WTC11 (cell line): ENCODE measurements around the gene DDX5. TPM values are rescaled to one million over a fixed set of nuclear protein-coding genes. Genes with fewer than 3 reads are reported as not detected.

Experiments used
- ARID4B ChIP-seq: sonication (generic); formaldehyde crosslinking; IDR thresholded peaks from 2 replicates; pipeline ENCODE4 v1.8.0; 2023; ENCODE audit warnings: missing genetic modification reagents, mild to moderate bottlenecking, borderline replicate concordance
- CTCF ChIP-seq: fragments of 200-600 bp; IDR thresholded peaks from 2 replicates; pipeline ENCODE4 v1.8.0; 2022; ENCODE audit warnings: antibody characterized with exemption
- E2F4 ChIP-seq: sonication (generic); formaldehyde crosslinking; IDR thresholded peaks from 2 replicates; pipeline ENCODE4 v1.8.1; 2022; ENCODE audit warnings: low read depth, mild to moderate bottlenecking, moderate library complexity, missing genetic modification reagents, borderline replicate concordance
- ETV6 ChIP-seq: sonication (generic); formaldehyde crosslinking; IDR thresholded peaks from 2 replicates; pipeline ENCODE4 v1.8.1; 2022; ENCODE audit warnings: mild to moderate bottlenecking, missing genetic modification reagents
- FOXP1 ChIP-seq: sonication (generic); formaldehyde crosslinking; IDR thresholded peaks from 2 replicates; pipeline ENCODE4 v1.8.0; 2022; ENCODE audit warnings: missing genetic modification reagents, mild to moderate bottlenecking, moderate library complexity, borderline replicate concordance
- HMGXB4 ChIP-seq: sonication (generic); formaldehyde crosslinking; IDR thresholded peaks from 2 replicates; pipeline ENCODE4 v1.8.1; 2023; ENCODE audit warnings: mild to moderate bottlenecking, moderate library complexity, missing genetic modification reagents
- IRF2 ChIP-seq: sonication (generic); formaldehyde crosslinking; IDR thresholded peaks from 2 replicates; pipeline ENCODE4 v1.8.0; 2022; ENCODE audit warnings: low read depth, missing genetic modification reagents, borderline replicate concordance
- JUN ChIP-seq: sonication (generic); formaldehyde crosslinking; IDR thresholded peaks from 2 replicates; pipeline ENCODE4 v1.8.0; 2023; ENCODE audit warnings: mild to moderate bottlenecking, missing genetic modification reagents
- MAX ChIP-seq: sonication (generic); formaldehyde crosslinking; IDR thresholded peaks from 2 replicates; pipeline ENCODE4 v1.8.0; 2022; ENCODE audit warnings: mild to moderate bottlenecking, missing genetic modification reagents
- NFYB ChIP-seq: sonication (generic); formaldehyde crosslinking; conservative IDR thresholded peaks from 2 replicates; pipeline ENCODE4 v1.8.0; 2022; ENCODE audit warnings: low read depth, missing genetic modification reagents
- SOX15 ChIP-seq: fragments of 250-450 bp; sonication (Bioruptor Pico); IDR thresholded peaks from 2 replicates; pipeline ENCODE4 v1.9.0; 2021; ENCODE audit warnings: mild to moderate bottlenecking
- TCF7 ChIP-seq: sonication (generic); formaldehyde crosslinking; IDR thresholded peaks from 2 replicates; pipeline ENCODE4 v1.8.0; 2022; ENCODE audit warnings: mild to moderate bottlenecking, low read depth, missing genetic modification reagents, moderate library complexity
- ZNF121 ChIP-seq: sonication (generic); formaldehyde crosslinking; IDR thresholded peaks from 2 replicates; pipeline ENCODE4 v1.8.0; 2023; ENCODE audit warnings: missing genetic modification reagents
- ZNF219 ChIP-seq: sonication (generic); formaldehyde crosslinking; IDR thresholded peaks from 2 replicates; pipeline ENCODE4 v1.8.0; 2023; ENCODE audit warnings: missing genetic modification reagents, mild to moderate bottlenecking, borderline replicate concordance
- ZNF232 ChIP-seq: sonication (generic); formaldehyde crosslinking; IDR thresholded peaks from 2 replicates; pipeline ENCODE4 v1.8.0; 2022; ENCODE audit warnings: mild to moderate bottlenecking, missing genetic modification reagents
- ZNF423 ChIP-seq: fragments of 250-450 bp; sonication (Bioruptor Pico); IDR thresholded peaks from 2 replicates; pipeline ENCODE4 v2.1.2; 2022; ENCODE audit warnings: mild to moderate bottlenecking, moderate library complexity
- total RNA-seq: library from RNA; stranded (reverse); gene quantifications from 3 replicates; pipeline ENCODE4 v1.2.3, GENCODE V29; 2021
- TF ChIP-seq, protein P1 (sequence below): fragments of 250-450 bp; sonication (Bioruptor Pico); IDR thresholded peaks from 2 replicates; pipeline ENCODE4 v1.9.0; 2021; ENCODE audit warnings: mild to moderate bottlenecking, borderline replicate concordance
- TF ChIP-seq, protein P2 (sequence below): sonication (generic); formaldehyde crosslinking; IDR thresholded peaks from 2 replicates; pipeline ENCODE4 v1.8.0; 2023; ENCODE audit warnings: missing genetic modification reagents
- TF ChIP-seq, protein P3 (sequence below): sonication (generic); formaldehyde crosslinking; IDR thresholded peaks from 2 replicates; pipeline ENCODE4 v1.8.0; 2022; ENCODE audit warnings: mild to moderate bottlenecking, missing genetic modification reagents

The DDX5 gene
- total RNA-seq, 1 experiment from 2014 or later = 612 TPM

GRCh38 chr17:64506576-64507412, 705 bp upstream of the DDX5 start, which contains the start of gene CEP95 (continued):
- TF ChIP-seq, protein P1, sequence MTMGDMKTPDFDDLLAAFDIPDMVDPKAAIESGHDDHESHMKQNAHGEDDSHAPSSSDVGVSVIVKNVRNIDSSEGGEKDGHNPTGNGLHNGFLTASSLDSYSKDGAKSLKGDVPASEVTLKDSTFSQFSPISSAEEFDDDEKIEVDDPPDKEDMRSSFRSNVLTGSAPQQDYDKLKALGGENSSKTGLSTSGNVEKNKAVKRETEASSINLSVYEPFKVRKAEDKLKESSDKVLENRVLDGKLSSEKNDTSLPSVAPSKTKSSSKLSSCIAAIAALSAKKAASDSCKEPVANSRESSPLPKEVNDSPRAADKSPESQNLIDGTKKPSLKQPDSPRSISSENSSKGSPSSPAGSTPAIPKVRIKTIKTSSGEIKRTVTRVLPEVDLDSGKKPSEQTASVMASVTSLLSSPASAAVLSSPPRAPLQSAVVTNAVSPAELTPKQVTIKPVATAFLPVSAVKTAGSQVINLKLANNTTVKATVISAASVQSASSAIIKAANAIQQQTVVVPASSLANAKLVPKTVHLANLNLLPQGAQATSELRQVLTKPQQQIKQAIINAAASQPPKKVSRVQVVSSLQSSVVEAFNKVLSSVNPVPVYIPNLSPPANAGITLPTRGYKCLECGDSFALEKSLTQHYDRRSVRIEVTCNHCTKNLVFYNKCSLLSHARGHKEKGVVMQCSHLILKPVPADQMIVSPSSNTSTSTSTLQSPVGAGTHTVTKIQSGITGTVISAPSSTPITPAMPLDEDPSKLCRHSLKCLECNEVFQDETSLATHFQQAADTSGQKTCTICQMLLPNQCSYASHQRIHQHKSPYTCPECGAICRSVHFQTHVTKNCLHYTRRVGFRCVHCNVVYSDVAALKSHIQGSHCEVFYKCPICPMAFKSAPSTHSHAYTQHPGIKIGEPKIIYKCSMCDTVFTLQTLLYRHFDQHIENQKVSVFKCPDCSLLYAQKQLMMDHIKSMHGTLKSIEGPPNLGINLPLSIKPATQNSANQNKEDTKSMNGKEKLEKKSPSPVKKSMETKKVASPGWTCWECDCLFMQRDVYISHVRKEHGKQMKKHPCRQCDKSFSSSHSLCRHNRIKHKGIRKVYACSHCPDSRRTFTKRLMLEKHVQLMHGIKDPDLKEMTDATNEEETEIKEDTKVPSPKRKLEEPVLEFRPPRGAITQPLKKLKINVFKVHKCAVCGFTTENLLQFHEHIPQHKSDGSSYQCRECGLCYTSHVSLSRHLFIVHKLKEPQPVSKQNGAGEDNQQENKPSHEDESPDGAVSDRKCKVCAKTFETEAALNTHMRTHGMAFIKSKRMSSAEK = no peak
- TF ChIP-seq MAX (CRISPR knock-in tag) (peak; percentile 64), FOXP1 (CRISPR knock-in tag) (peak; percentile 87), SOX15 (CRISPR knock-in tag) (no peak), TCF7 (CRISPR knock-in tag) (peak; percentile 26; the same call in 1 of the 2 replicates), NFYB (CRISPR knock-in tag) (peak; percentile 52; the same call in 1 of the 2 replicates), CTCF (no peak), HMGXB4 (CRISPR knock-in tag) (peak; percentile 54; the same call in 1 of the 2 replicates), E2F4 (CRISPR knock-in tag) (peak; percentile 64; the same call in 1 of the 2 replicates), ZNF232 (CRISPR knock-in tag) (0 out of 2 replicates have a peak, but pooled peaks have one; percentile 8), ZNF121 (no peak), ETV6 (0 out of 2 replicates have a peak, but pooled peaks have one; percentile 16), ARID4B (peak; percentile 61), JUN (CRISPR knock-in tag) (0 out of 2 replicates have a peak, but pooled peaks have one; percentile 57), ZNF423 (no peak), IRF2 (0 out of 2 replicates have a peak, but pooled peaks have one; percentile 22), ZNF219 (peak; percentile 3; the same call in 1 of the 2 replicates)
- TF ChIP-seq, protein P2, sequence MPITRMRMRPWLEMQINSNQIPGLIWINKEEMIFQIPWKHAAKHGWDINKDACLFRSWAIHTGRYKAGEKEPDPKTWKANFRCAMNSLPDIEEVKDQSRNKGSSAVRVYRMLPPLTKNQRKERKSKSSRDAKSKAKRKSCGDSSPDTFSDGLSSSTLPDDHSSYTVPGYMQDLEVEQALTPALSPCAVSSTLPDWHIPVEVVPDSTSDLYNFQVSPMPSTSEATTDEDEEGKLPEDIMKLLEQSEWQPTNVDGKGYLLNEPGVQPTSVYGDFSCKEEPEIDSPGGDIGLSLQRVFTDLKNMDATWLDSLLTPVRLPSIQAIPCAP (CRISPR knock-in tag) = no peak
- TF ChIP-seq, protein P3, sequence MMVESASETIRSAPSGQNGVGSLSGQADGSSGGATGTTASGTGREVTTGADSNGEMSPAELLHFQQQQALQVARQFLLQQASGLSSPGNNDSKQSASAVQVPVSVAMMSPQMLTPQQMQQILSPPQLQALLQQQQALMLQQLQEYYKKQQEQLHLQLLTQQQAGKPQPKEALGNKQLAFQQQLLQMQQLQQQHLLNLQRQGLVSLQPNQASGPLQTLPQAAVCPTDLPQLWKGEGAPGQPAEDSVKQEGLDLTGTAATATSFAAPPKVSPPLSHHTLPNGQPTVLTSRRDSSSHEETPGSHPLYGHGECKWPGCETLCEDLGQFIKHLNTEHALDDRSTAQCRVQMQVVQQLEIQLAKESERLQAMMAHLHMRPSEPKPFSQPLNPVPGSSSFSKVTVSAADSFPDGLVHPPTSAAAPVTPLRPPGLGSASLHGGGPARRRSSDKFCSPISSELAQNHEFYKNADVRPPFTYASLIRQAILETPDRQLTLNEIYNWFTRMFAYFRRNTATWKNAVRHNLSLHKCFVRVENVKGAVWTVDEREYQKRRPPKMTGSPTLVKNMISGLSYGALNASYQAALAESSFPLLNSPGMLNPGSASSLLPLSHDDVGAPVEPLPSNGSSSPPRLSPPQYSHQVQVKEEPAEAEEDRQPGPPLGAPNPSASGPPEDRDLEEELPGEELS (CRISPR knock-in tag) = peak; percentile 35; the same call in 1 of the 2 replicates
